ENCODE data around the gene ERP44.
"Not testable (repeated sequence)": the region's sequence is repeated elsewhere in the genome, so short reads cannot be mapped to it uniquely, and the experiment has no call there.

Gene ERP44

DNA sequence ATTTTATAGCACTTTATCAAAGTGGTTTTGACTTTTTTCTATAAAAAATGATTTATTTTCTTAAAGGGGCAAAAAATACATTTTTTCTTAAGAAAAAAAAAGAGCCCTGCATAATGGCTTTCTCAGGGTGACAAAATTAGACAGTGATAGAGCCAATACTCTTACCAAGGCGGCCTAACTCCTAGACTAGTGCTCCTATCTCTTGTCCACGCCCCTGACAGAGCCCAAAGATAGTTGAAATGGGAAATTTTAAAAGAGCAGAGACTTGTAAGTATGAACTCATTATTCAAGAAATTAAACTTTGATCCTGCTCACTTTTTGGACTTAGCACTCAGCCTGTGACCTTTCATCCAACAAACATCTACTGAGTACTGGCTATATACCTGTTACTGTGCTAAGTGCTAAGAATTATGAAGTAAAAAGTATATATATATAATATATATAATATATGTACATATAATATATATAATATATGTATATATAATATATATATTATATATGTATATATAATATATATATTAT, 1.4 kb upstream of the ERP44 start:
- no peak for DNase-seq (ENCODE audit: low spot score)

DNA sequence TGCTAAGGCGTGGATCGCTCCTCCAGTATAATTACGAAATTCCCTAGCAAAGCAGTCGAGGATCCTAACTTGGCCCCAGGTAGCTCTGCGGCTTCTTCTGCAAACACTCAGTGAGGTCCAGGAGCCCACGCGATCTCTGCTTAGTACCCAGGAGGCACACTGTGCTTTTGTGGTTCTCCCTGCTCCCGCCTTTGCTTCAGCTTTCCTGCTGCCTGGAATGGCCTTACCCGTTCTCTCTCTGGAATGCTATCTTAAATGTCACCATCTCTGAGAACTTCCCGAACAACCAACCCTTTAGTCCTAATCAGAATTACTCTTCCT, 882 bp upstream of the ERP44 start:
- peak; percentile 55 for DNase-seq (ENCODE audit: low spot score)

DNA sequence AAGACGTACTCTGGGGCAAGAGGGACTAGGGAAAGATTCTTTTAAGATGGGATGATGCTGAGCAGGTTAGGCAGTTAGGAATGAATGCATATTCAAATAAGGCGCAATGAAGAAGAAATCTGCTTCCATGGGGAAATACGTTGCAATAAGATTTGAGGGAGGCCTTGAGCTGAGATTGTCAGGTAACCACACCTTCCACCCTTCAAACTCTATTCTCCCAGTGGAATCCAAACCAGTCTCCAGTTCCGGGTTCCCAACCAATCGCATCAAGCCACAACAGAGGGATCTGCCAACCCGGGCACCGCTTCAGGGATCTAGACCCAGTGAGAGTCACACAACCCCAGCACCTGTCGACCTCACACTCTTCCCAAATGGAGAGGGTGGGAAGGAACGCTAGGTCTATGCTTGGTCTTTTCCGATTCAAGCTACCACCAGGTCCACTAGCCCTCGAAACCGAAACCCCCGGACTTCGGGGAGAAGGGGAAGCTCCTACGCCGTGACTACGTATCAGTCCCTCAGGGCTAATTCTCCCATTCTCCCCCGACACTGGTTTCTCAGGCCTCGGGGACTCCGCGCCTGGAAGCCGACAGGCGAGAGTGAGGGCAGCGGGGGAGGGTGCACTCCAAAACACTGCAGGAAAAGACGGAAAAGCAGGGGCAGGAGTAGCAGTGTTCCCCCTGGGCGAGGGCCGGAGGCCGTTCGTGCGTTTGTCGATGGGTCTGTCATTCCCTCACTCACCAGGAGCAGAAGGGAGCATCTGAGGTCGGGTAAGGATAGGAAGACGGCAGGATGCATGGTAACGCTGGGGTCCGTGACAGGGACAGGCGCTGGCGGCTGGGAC, 534 bp downstream of the ERP44 start:
- peak; percentile 73 for DNase-seq (ENCODE audit: low spot score)

DNA sequence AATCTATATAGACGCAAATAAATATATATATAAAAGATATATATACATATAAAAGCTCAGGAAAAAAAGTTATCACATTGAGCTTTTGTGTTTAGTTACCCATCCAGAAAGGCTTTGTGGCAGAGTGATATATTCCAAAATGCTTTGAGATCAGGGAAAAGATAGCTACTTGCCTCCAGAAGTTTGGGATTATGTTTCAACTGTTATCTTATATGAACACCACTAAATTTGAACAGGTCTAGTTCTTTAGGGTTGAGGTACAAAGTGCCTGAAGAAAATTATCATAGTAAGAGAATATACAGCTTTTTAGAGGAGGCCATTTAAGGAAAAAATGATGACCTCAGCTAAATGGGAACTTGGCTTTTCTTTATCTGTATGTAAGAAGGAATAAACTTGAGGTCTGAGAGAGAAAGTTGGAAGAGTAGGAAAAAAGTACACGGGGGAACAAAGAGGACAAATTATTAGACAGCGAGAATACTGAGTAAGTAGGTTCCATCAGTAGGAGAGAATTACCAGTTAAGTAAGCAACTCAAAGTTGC, 2.4 kb downstream of the ERP44 start:
- DNase-seq (ENCODE audit: low spot score): no peak

DNA sequence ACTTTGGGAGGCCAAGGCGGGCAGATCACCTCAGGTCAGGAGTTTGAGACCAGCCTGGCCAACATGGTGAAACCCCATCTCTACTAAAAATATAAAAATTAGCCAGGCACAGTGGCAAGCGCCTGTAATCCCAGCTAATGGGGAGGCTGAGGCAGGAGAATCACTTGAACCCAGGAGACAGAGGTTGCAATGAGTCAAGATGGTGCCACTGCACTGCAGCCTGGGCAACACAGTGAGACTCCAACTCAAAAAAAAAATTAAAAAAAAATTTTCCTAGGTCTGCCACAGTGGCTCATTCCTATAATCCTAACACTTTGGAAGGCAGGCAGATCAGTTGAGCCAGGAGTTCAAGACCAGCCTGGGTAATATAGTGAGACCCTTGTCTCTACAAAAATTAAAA, 4.4 kb downstream of the ERP44 start:
- not testable (repeated sequence) for DNase-seq (ENCODE audit: low spot score)

DNA sequence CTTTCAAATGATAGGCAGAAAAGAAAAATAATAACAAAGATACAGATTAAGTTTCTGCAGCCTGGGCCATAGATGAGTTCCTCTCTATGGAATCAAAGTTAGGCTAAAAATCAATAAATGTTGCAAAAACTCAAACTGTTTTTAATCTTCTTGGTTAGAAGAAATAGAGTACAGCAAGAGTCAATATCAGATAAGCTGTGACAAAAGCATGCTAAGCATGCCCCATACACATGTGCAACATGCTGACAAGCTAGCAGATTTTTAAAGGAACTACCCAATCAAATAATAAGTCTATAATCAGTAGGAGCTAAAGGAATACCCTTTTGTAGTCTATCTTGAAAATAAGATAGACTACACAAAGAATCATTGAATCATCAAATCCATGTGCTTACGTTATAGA, 6.7 kb downstream of the ERP44 start:
- no peak for DNase-seq (ENCODE audit: low spot score)

DNA sequence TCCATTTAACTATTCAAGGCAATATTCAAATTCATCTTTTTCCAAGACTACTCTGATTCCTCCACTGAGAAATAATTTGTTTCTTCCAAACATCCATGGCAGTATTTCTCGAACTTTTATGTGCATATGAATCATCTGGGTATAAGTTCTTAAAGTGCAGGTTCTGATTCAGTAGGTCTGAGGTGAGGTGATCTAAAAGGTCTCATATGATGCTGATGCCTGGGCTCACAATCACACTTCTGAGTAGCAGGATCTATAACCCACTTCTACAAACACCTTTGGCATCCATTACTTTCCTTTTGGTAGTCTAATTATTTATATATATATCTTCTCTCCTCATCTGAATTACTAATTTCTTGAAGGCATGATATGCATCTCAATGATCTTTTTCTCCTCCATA, 7.2 kb downstream of the ERP44 start:
- no peak for DNase-seq (ENCODE audit: low spot score)

DNA sequence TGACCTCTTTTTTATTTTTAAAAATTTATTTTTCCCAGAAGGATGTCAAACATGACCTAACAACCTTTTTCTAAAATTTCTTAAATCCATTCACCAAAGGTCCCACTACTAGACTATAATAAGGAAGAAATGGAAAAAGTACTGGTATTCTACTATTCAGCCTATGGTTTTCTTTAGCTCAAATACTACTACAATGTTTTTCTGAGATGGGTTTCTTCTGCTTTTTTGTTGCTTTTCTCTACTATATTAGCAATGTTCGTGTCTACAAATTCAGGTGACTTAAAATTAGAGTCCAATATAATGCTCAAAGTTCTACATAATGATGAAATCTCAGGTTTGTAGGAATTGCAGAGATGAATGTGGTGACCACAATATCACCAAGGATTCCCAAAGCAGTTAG, 7.9 kb downstream of the ERP44 start:
- DNase-seq (ENCODE audit: low spot score): no peak

DNA sequence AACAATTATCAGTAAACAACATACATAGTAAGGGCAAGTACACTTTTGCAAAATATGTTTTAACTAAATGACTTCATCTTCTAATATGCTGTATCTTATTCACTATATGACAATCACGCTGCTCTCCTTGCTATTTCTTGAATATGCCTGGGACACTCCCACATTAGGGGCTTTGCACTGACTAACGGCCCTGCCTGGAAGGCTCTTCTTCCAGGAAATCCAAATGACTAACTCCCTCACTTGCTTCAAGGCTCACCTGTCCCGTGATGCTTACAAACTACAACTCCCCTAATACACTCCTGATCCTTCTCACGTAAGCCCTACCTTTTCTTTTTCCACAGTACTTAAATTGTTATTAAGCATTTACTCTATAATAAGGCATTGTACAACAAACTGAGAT, 10.6 kb downstream of the ERP44 start:
- no peak for DNase-seq (ENCODE audit: low spot score)

DNA sequence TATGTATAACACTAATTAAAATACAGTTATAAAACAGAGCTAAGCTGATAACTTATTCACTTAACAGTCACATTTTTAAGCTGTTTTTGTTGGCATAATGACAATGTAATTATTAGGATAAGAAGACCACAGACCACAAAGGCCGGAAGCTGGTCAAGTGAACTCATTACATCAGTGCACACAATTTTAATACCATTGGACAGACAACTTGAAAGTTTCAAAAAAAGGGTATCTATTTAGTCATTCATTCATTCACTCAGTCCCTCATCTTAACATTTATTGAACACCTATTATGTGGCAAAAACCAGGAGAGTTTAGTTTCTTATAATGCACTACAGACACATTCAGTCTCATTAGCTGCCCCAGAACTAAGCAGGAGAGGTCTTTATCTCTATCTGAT, 11.6 kb downstream of the ERP44 start:
- no peak for DNase-seq (ENCODE audit: low spot score)

DNA sequence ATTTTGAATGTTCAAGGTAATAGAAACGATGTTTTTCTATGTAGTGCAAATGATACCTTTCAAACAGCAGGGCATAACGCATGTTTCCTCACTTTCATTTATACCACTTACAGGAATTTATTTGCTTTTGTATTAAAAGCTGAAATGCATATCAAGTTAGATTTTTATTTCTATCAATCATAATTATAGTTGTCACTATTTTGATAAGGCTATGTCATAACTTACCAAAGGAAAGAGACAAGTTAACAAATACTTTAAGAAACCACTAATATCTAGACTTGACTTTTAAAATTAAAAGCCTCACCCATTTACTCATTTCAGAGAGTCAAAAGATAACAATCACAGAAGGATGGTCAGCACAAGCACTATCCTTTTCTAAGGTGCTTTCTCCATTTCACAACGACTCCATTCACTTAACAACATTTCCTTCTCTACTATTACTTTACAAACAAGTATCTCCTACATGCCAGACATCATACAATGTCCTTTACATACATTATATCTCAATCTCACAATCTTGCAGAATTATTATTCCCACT, 12.6 kb downstream of the ERP44 start:
- DNase-seq (ENCODE audit: low spot score): no peak

DNA sequence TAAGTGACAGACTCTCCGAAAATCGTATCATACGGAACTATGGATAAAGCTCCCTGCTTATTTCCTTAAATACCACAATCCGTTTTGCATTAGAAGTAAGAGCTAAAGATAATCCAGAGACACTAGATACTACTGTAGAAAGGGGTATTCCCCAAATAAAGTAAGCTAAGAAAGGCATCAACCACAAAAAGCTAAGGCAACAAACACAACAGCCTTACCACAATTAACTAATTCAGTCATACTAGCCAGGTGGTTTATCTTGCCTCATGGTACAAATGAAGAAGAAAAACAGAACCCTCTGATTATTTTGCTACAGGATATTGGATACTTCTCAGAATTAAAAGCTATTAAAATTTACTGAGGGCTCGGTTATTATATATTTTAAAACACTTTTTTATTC, 14.1 kb downstream of the ERP44 start:
- no peak for DNase-seq (ENCODE audit: low spot score)

DNA sequence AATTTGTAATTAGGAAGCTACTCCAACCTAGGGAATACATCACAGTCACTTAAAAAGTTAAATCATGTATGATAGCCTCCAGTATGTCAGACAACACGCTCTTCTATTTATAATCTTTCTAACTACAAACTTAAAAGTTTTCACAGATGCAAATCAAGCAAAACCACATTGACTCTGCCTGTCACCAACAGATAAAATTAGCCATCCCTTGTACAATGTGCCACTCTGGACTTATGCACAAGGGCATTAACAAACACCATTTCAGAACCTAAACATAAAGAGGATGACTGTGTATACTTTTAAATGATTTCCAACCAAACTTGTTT, 14.7 kb downstream of the ERP44 start:
- DNase-seq (ENCODE audit: low spot score): no peak

DNA sequence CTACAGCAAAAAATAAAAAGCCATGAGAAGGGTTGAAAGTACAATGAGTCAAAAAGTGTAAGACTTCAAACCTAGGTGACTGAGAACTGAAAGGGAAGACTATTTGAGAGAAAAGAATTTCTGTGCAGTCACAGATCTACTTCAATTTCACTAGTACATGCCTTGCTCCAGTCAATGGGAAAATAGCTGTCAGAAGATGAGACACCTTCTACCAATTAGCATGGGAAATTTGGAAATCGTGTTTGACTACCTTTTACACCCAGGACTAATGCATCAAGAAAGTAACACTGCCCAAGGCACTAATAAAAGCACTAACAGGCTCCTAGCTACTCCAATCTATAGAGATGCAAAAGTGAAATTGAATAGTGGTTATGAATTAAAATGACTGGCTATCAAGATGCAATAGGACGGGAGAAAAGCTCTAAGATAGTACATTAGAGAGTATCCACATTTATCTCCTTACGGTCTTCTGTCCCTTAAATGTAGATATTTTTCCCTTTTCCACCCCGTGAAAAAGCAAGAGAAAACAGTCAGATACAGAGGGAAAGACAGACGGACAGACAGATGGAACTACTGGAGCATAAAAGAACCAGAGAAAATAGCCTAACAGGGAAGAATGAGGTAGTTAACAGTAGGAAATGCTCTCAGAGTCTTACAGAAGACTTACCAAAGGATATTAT, 15.2 kb downstream of the ERP44 start:
- no peak for DNase-seq (ENCODE audit: low spot score)

DNA sequence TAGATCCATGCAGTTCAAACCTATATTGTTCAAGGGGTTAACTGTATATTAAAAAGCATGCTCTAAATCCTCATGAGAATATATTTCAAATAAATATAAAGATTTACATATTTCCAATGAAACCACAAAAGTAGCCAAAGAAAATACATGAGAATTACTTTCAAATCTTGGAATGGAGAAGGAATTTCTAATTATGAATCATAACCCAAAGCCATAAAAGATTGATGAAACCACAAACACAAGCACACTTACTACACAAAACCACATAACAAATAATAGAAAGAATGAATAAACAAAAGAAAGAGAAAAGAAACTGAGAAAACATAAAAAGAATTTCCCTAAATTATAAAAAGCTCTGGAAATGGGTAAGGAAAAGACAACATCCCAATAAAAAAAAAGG, 16.0 kb downstream of the ERP44 start:
- DNase-seq (ENCODE audit: low spot score): no peak

DNA sequence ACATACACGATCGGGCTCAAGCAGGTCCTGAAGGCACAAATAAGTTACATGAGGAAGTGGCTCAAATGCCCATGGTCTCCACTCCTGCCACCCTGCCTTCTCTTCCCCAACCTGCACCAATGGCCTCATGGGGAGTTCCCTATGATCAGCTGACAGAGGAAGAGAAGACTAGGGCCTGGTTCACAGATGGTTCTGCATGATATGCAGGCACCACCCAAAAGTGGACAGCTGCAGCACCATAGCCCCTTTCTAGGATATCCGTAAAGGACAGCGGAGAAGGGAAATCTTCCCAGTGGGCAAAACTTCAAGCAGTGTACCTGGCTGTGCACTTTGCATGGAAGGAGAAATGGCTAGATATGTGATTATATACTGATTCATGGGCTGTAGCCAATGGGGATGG, 22.5 kb downstream of the ERP44 start:
- not testable (repeated sequence) for DNase-seq (ENCODE audit: low spot score)

DNA sequence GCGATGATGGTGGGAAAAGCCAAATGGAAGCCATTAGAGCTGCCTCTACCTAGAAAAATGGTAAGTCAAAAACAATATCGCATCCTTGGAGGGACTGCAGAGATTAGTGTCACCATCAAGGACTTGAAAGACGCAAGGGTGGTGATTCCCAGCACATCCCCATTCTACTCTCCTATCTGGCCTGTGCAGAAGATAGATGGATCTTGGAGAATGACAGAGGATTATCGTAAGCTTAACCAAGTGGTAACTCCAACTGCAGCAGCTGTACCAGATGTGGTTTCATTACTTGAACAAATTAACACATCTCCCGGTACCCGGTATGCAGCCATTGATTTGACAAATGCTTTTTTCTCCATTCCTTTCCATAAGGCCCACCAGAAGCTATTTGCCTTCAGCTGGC, 23.8 kb downstream of the ERP44 start:
- no peak for DNase-seq (ENCODE audit: low spot score)

DNA sequence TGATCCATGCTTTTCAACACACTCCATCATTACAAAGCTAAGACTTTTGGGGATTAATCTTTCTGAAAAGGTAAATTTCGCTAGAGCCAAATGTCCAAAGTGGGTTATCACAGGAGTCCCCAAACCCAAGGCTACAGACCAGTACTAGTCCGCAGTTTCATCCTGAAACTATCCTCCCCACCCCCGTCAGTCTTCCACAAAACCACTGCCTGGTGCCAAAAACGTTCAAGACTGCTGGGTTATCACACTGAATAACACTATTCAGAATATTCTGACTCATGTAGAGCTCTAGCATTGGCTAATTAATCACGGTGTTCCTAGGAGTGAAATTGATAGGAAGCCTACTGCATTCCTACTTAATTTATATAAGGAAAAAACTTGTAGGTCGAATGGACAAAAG, 24.7 kb downstream of the ERP44 start:
- DNase-seq (ENCODE audit: low spot score): no peak

DNA sequence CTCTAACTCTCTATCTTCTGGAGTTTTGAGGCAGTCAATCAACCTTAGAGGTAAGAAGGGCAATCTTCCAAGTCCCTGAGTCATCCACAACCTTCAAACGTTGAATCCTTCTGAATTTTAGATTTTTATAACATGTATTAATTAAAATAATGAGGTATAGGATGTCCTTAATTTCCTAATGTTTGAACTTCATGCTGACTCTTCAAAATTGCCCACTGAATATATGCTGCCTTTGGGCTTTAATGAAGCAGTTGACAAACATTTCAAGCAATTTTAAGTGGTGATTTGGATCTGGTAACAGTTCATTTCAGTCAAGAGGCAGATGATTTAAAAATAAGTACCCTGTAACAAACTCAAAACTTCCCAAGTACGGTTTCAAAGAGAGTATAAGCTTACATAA, 26.0 kb downstream of the ERP44 start:
- no peak for DNase-seq (ENCODE audit: low spot score)

DNA sequence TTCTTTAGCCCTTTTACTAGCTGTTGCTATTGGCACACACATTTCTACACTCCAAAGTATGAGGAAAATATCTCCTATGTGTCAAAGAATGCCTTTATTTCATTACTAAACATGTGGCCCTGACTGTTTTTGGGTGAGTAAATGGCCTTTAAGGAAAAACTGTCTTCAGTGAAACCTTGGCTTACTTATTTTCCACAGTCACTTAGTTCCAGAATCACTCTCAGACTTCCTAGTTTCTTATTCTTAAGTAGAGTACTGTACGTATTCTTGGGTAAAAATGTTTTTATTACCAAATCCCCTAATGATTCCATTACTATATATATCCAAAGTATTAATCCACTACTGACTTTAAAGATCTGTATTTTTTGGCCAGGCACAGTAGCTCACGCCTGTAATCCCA, 27.5 kb downstream of the ERP44 start:
- no peak for DNase-seq (ENCODE audit: low spot score)

DNA sequence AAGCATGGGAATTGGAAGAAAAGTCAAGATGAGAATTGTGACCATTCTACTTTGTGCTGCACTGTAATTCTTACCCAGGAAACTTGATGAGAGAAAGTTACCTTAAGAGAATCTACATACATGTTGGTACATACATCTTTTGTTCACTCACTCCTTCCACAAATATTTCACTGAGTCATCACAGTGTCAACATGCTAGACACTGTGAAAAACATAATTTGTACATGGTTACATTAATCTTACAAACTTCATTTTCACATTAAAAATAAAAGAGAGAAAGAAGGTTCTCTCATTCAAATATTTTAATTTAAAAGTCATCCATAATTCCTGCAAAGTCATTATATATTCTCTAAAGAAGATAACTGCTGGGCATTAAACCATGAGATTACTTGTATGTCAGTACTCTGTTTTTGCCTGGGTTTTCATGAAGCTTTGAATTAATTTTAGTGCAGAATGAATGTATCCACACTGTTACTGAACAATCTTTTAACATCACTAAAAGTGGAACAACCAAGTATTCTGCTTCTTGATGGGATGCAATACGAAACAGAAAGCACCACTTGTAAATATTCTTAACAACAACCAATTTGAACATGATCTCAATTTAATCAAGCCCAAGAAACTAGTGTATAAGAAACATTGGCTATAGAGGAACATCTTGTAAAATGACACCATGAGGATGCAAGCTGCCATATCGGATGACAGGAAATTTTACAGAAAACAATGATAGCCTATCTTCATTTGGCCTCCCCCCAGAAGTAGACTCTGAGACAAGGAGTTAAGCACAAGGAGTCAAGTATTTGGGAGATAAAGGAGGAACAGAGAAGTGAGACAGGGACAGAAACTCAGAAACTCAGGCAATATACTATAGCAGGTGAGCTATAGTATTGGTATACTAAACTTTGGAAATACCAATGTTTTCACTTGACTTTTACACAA, 28.4 kb downstream of the ERP44 start:
- DNase-seq (ENCODE audit: low spot score): no peak

DNA sequence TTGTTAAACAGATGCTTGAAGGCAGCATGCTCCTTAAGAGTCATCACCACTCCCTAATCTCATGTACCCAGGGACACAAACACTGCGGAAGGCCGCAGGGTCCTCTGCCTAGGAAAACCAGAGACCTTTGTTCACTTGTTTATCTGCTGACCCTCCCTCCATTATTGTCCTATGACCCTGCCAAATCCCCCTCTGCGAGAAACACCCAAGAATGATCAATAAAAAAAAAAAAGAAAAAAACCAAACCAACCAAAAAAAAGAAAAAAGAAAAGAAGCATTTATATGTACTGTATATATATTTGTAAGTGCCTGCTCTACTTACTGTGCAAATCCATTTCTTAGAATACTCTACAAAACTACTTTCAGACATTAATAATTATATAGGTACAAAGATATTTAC, 29.7 kb downstream of the ERP44 start:
- not testable (repeated sequence) for DNase-seq (ENCODE audit: low spot score)

All from ecto neural progenitor cell (in vitro differentiated cells).